Renal cortex interstitium (tissue), 11 donors: Measurements from ENCODE around the gene B4GALT2. TPM values are rescaled to one million over a fixed set of nuclear protein-coding genes. Genes with fewer than 3 reads are reported as not detected.

Experiments used
- DNase-seq, 11 donors: peaks; one replicate each; pipeline ENCODE4 v3.0.0-alpha.2; 2013; ENCODE audit warnings: low read depth in 9 of 11, low spot score in 4 of 11; ENCODE audit errors: extremely low read depth in 1 of 11
- polyA plus RNA-seq, 3 donors: library from polyadenylated mRNA; unstranded; fragments of 120-200 nt; gene quantifications; one replicate each; pipeline ENCODE4 v1.2.1, GENCODE V29; 2013; ENCODE audit not compliant: insufficient read length in 3 of 3

B4GALT2 gene
- polyA plus RNA-seq, 3 donors = 29.5 to 46.9 (median 38.4) TPM

DNA sequence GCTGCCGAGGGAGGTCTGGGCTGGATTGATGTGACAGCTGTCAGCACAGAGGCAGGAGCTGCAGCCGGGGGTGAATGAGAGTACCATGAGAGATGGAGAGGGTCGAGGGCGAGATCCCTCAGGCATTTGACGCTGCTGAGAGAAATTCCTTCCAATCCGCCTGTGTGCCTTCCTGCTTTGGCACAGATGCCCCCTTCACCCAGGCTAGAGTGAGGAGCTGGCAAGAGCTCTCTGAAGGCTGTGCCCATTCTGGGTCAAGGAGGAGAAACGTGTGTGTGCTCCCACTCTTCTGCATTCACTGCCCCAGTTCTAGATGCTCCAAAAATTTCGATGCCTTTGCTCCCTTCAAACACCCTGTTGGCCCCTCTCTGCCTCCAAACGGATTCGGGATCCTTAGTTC lies 40.6 kb upstream of the B4GALT2 start:
- no peak for DNase-seq

DNA sequence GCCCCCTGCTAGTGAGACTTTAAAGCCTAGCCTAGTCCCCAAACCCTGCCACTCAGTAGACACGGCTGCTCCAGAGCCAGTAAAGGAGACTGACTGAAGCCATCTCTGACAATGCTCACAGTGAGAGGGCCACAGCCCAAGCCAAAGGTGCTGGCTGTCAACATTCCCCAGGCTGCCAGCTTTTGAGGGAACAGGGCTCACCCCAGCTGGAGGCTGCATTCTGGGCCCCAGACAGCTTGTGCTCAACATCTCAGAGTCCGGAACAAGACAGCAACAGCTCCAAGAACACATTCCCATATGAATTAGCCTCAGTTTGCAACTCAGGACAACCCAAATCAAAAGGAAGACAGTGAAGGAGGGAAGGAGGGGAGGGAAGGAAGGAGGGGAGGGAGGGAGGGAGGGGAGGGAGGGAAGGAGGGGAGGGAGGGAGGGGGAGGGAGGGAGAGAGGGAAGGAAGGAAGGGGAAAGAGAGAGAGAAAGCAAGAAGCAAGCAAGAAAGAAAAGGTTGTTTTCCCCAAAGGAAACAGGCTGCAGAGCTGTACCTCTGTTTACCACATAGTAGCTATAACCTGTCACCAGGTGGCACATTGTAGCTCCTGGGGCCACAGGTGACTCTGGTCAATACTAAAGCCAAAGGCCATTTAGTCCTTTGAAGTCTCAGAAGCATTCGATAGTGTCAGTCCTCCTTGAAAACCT lies 40.0 kb upstream of the B4GALT2 start:
- DNase-seq = no peak

GRCh38 chr1:43942411-43942810 lies 36.6 kb upstream of the B4GALT2 start:
- DNase-seq = no peak

GRCh38 chr1:43944860-43945259 lies 34.1 kb upstream of the B4GALT2 start:
- DNase-seq = no peak

- no peak for DNase-seq
These were observed 33.3 kb upstream of the B4GALT2 start for GRCh38 chr1:43945674-43946235.

DNA sequence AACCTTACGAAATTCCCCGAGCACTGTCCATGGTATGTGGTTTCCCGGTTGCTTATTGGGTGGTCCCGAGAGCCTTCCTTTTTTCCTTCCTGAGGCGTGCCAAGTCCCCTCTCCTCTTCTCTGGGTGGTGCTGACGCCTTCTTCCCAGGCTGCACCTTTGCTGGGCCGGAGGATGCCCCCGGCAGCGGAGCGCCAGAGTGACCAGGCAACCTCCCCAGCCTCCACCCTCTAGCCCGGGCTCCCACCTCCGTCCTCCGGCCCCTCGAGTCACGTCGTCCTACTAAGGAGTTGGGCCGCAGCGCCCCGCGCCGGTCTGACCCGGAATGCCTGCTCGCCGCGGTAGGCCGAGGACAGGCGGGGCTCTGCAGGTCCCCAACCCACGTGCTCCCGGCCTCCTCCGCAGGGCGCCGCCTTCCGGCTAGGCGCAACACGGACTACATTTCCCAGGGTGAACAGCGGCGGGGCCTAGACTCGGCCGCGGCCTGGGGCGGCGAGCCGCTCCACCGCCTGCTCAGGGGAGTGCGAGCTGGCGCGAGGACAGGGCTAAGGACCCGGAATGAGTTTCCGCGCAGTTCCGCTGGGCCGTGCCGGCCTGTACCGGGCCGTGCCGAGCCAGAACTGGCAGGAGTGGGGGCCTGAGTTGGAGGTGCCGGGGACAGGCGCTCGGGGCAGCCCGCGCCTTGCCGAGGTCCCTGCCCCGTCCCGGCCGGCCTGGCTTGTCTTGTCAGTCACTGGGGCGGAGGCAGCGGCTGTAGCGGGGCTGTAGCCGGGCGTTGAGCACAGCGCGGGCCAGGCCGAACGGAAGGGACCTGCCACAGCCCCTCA lies 32.6 kb upstream of the B4GALT2 start, which contains the start of gene IPO13:
Gene IPO13 (plus strand): TSS at position 715 of the 825 bp plus-strand sequence. CDS start 651 bp downstream, outside the sequence.
- peak; percentile 87 to 94 (median 93) for DNase-seq

DNA sequence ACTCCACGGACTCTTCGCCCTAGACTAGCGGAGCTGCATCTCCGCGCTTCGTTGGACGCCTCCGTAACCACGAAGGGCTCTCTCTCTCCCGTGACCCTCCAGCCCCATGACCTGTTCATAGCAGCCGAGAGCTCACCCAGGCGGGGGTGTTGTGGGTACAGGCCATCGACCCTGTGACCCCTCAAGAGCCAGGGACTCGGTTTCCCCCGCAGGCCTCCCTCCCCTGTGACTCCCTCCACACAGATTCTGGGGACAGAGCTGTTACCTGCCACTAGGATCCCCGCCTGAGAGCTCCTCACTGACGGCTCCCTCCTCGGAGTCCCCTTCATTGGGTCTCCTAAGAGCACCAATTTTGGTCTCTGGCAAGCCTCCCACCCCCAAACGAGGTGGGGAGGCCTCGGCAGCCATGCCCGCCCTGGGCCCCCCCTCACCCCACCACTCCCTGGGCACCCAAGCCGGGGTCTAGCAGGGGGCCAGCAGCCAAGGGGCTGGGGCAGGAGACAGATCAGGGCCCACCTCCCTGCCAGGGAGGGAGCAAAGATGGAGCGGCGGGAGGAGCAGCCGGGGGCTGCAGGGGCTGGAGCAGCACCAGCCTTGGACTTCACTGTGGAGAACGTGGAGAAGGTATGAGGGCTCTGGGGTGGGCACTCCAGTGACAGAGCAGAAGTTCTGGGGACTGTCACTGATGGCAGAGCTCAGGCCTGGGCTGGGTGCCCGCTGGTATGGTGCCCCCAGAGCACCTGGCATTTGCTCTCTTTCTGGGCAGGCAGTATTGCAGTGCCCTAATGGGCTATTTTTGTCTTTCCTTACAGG lies 31.7 kb upstream of the B4GALT2 start:
- DNase-seq = no peak

DNA sequence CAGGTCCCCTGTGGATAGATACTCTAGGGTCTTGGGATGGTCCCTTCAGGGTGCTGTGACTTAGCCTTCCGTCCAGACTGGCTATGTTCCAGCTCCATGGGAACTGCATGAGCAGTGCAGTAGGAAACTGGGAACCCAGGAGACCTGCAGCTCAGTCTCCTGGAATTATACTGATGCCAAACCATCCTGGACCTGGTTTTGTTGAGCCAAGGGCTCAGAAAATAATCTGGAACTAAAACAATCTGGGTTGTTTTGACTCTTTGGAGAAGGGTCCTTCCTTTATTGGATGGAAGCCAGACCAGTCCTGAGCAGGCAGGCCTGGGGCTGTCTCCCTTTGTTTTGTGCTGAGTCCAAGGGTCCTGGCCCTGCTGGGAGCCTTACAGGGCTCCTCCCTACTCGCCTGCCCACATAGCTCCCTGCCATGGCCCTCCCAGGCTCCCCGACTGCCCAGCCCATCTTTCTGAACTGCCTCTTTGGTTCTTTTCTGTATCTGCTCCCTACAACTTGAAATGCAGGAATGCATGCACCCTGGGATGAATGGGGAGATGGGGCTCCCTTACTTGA lies 31.1 kb upstream of the B4GALT2 start:
- DNase-seq = no peak

DNA sequence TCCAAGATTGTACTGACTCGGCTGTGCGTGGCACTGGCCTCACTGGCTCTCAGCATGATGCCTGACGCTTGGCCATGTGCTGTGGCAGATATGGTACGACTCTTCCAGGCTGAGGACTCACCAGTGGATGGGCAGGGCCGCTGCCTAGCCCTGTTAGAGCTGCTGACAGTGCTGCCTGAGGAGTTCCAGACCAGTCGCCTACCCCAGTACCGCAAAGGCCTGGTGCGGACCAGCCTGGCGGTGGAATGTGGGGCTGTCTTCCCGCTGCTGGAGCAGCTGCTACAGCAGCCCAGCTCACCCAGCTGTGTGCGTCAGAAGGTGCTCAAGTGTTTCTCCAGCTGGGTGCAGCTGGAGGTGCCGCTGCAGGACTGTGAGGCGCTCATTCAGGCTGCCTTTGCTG lies 29.3 kb upstream of the B4GALT2 start:
- no peak for DNase-seq

GRCh38 chr1:43951021-43951985 lies 27.7 kb upstream of the B4GALT2 start:
- DNase-seq = no peak

DNA sequence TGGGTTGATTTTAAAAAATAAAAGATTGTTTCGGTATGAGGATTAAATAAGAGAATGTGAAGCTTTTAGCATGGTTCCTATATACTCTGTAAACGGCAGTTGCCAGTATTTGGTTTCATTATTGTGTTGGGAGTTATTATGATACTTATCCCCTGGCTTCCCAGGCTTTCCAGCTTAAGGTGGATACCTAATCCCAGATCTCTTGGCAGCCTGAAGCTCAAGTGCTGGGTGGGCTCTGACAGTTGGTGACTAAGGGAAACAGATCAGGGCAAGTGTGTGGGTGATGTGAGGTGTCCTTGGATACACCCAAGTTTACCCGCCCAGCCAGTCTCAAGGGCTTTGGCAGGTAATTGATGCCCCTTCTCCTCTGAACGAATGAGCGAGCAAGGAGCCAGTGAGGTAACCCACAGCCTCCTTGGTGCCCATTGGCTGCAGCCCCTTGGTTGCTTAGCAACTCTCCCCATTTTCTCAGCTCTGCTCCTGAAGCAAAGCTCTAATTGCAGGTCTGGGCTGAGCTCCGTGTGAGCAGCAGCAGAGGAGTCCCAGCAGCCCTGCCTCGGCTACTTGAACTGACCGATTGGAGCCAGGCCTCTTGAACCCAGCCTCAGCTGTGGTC lies 26.2 kb upstream of the B4GALT2 start:
- no peak for DNase-seq

- DNase-seq = no peak
These were observed 25.6 kb upstream of the B4GALT2 start for GRCh38 chr1:43953361-43953760.

GRCh38 chr1:43954036-43954435 lies 25.0 kb upstream of the B4GALT2 start:
- DNase-seq = no peak

GRCh38 chr1:43956234-43956633 lies 22.8 kb upstream of the B4GALT2 start:
- no peak for DNase-seq

- DNase-seq = no peak
These were observed 21.5 kb upstream of the B4GALT2 start for GRCh38 chr1:43957407-43958040.

DNA sequence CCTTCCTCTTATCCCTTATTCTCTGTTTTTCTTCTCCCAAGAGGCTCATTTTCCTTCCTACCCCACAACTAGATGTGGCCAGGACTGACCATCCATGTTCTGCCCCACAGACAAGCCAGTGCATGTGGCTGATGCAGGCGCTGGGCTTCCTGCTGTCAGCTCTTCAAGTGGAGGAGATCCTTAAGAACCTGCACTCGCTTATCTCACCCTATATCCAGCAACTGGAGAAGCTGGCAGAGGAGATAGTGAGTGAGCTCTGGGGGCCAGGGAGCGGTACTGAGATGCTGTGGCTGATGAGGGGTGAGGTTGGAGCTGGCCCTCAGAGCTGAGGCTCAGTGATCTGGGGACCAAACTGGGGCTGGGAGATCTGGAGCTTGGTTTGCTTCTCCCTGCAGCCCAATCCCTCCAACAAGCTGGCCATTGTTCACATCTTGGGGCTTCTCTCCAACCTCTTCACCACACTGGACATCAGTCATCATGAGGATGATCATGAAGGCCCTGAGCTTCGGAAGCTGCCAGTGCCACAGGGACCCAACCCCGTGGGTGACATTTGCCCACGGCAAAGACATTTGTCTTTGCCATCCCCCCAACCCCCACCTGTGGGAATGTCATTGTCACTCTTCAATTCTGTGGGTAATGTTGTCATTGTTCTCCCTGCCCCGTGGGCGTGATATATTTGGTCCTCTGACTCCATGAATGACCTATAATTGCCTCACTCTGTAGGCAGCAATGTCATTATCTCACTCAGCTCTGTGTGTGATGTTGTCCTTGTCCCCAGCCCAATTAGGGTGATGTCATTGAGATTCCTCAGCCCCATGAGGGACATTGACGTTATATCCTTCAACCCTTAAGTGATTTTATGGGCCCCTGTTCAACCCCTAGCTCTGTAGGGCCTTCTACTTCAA lies 20.4 kb upstream of the B4GALT2 start:
- no peak for DNase-seq
